Suppressor macrophage treated with lipopolysaccharide for 4 hours (primary cell): Measurements from ENCODE around the gene ADCYAP1R1.

ENCODE experiments used
- DNase-seq: peaks from one replicate; pipeline ENCODE4 v3.0.0-alpha.2; 2020

ADCYAP1R1 gene

GRCh38 chr7:31107106-31108090, 55.3 kb downstream of the ADCYAP1R1 start:
- no peak for DNase-seq

- DNase-seq: no peak
These were observed 56.1 kb downstream of the ADCYAP1R1 start for GRCh38 chr7:31108097-31108657.

DNA sequence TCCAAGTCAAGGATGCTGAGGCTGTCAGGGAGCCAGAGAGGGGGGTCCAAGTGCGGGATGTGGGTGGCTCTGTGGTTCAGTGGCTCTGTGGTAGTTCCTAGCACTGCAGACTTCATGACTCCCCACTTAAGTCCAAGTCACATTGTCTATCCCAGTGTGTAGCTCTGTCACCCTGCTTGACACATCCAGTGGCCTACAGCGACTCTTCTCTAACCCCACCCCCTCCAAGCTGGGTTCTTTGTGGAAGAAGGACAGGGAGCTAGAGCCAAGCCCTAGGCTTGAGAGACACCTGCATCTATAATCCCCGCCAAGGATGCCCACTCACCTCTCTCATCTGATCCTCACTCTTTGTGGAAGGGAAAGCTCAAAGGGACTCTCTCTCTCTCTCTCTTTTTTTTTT, 57.6 kb downstream of the ADCYAP1R1 start:
- DNase-seq: no peak

DNA sequence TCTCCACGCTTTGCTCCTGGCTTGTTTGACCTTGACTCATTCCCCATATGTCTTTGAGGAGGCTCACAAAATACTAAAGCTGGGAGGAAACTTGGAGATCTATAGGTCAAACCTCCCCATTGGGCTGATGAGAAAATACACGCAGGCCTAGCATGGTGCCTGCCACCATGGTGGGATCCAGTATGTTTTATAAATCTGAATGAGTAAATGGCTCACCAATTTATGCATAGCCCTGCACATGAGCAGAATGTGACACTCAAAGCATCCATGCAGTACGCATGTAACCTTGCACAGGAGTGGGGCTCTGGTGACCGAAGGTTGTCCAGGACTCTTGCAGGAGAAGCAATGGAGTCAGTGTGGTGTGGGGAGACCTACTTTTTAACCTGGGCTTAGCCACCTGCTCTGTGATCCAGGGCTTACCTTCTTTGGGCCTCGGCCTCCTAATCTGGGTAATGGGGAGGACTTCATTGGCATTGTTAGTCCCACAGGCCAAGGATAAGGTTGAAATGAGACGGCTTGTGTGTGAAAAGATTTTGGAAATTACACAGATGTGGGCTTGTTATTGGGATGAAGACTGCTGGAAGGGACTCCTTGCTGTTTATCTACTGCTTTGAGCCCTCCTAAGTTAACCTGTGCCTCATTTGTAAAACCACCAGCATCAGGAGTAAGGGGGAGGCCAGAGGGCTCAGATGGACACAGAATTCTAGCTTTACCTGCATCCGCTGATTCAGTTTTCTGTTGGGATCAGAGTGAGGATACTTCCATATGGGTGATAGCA, 58.4 kb downstream of the ADCYAP1R1 start:
- DNase-seq: no peak

DNA sequence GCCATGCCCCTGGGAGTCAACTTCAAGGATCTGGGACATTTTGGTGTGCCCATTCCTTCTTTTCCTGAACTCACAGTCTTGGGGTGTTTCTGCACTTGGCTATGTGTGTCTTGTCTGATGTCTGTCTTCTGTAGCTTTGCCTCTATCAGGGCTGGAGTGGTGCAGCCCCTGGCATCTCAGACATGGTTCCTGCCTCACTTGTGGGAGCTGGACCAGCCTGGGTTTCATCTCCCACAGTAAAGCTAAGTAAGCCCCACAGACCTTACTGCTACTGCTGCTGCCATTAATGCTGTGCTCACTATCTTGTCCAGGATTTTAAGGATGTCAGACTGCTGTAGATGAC, 59.0 kb downstream of the ADCYAP1R1 start:
- DNase-seq: no peak

DNA sequence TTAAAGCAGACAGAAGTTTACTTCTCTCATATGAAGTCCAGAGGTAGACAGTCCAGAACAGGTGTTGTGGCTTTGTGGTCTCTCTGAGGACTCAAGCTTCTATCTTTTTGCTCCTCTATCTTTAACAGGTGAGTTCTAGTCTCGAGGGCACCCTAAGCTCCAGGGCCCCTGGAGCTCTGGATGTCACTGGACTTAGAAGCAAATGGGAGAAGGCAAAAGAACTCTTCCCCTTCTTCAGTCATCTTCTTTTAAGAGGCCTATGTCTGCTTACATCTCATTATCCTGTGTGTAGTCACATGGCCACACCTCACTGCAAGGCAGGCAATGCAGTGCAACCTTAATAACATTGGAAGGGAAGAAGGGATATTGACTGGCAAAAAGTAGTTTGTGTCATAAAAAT, 61.6 kb downstream of the ADCYAP1R1 start:
- no peak for DNase-seq

DNA sequence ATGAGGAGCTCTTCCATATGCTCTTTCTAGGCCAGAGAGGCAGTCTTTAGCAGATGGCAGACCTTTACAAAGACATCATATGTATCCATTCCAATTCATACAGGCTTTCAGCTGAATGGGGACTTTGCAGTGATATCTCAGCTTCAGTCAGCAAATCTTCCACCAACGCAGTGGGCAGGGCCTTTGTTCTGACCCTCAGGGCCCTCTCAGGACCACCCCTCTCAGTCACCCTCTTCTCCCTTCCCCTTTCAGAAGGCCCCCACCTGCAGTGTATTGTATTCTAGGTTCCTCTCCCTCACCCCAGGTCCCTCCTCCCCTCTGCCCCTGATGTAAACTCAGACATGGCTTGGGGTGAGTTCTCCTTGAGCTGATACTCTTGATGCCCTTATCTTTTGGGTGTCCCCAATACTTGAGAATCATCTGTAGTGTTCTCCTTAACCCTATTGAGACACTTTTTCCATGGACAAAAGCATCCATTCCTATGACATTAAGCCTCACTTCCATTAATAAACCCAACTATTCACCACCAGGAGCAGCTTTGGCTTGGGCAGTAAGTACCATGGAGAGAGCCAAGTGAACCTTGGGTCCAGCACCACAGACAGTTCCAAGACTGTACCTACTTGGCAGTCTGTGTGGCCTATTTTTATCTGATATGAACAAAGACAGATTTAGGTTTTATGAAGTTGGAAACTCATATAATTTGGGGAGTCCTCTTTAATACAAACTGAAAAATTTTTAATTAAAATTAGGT, 62.7 kb downstream of the ADCYAP1R1 start:
- no peak for DNase-seq

GRCh38 chr7:31116615-31117014, 64.5 kb downstream of the ADCYAP1R1 start:
- DNase-seq: no peak

DNA sequence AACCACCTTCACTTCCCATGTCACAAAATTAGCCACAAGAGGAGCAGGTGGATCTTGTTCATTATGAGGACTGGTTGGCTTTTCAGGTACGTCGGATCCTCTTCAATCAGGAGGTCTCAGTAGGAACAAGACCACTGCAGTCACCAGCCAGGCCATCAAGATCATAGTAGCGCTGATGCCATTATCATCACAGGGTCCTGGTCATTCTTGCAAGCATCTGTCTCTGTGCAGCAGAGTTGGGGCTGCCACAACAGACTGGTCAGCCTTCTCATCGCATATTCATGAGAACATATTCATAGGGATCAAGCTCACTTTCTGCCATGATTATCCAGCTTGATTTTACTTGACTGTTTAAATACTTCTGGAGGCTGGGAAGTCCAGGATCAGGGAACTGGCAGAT, 67.1 kb downstream of the ADCYAP1R1 start:
- no peak for DNase-seq

DNA sequence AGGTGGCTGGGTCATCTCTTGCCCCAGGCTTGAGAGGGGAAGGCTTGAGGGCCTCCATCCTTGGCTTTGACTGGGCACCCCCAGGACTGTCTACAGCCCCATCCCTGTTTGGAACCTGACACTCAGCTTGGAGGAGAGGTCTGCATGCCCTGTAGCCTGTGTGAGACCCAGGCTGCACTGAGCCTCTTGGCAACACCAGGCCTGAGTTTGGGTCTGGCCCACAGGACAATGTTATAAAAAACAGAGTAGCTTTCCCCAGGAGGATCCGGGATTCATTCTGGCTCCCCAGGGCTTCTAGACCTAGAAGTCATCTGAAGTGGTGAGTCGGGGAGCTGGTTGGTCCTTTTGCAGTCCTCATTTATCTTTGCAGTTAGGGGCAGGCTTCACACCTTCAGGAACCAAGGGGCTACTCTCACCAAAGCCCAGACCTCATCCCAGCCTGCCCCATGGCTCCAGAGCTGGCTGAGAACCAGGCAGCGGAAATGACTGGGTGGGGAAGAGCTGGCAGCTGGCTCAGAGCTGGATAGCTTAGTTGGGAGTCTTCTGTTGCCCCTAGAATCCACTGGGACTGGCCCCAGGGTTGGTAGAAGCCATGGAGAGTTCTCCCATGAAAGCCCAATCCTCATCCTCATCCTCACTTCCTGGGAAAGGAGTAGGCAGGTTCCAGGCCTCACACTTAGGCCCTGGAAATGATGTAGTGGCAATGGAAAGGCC, 68.8 kb downstream of the ADCYAP1R1 start:
- DNase-seq: no peak

DNA sequence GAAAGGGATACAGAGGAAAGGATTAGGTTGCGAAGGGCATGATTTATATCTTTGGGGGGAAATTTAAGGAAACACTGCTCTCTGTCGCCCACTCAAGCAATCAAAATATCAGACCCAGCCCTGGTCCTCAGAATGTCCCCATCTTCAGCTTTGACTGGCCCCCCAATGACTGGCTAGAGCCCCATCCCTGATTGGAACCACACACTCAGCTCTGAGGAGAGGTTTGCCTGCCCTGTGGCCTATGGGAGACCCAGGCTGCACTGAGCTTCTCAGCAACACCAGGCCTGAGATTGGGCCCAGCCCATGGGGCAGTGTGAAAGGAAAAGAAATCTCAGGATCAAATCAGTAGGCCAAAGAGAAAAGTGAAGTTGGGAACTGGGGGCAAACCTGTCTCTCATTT, 69.5 kb downstream of the ADCYAP1R1 start:
- no peak for DNase-seq

- DNase-seq: peak; percentile 84
These were observed 70.5 kb downstream of the ADCYAP1R1 start for GRCh38 chr7:31122649-31123058.

GRCh38 chr7:31123321-31123720, 71.2 kb downstream of the ADCYAP1R1 start:
- DNase-seq: no peak

DNA sequence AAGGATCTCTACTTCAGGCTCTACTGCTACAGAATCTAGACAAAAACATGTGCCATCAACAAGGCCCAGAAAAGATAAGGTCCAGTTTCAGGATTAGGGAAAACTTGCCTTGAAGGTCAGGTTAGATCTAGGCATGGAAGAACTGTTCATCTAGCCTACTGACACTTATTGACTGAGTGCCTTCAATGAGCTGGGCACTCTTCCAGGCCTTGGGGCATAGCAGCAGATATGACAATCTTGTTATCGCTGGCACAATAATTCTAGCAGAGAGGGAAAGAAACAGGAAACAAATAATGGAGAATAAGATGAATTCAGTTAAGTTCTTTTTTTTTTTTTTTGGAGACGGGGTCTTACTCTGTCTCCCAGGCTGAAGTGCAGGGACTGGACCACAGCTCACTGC, 71.6 kb downstream of the ADCYAP1R1 start:
- no peak for DNase-seq

GRCh38 chr7:31125171-31125570, 73.1 kb downstream of the ADCYAP1R1 start:
- no peak for DNase-seq

DNA sequence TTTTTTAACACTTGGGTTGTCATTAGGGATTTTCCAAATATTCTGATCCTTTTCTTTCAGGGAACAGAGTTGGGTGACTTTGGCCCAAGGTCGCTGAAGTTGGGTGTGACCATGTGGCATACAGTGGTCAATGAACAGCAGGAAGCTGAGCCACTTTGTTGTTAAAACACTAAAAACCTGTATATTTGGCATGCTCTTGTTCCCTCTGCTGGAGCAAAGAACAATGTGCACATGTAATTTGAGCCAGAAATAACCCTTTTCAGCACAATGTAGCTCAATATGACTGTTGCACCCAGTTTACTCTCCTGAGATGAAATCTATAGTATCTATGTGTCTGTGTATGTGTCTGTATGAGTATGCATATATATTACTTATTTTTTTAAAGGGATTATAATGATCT, 74.9 kb downstream of the ADCYAP1R1 start:
- no peak for DNase-seq

DNA sequence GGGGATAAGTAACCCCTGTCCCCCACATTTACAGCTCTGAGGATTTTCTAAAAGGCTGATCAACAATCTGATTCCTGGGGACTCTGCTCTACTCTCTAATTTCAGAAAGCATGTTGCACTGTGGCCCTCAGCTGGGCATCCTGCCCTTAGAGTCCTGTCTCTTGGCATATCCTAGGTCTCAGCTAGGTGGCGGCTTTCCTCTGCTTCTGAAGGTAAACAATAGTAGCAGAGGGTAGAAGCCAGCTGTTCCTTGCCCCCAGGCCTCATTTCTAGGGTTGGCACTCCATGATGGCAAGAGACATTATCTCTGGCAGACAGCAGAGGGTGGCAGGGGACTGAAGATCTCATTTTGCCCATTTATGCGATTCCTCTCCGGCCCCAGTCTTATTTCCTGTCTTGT, 77.0 kb downstream of the ADCYAP1R1 start:
- no peak for DNase-seq

- DNase-seq: no peak
These were observed 81.4 kb downstream of the ADCYAP1R1 start for GRCh38 chr7:31133497-31133896.

DNA sequence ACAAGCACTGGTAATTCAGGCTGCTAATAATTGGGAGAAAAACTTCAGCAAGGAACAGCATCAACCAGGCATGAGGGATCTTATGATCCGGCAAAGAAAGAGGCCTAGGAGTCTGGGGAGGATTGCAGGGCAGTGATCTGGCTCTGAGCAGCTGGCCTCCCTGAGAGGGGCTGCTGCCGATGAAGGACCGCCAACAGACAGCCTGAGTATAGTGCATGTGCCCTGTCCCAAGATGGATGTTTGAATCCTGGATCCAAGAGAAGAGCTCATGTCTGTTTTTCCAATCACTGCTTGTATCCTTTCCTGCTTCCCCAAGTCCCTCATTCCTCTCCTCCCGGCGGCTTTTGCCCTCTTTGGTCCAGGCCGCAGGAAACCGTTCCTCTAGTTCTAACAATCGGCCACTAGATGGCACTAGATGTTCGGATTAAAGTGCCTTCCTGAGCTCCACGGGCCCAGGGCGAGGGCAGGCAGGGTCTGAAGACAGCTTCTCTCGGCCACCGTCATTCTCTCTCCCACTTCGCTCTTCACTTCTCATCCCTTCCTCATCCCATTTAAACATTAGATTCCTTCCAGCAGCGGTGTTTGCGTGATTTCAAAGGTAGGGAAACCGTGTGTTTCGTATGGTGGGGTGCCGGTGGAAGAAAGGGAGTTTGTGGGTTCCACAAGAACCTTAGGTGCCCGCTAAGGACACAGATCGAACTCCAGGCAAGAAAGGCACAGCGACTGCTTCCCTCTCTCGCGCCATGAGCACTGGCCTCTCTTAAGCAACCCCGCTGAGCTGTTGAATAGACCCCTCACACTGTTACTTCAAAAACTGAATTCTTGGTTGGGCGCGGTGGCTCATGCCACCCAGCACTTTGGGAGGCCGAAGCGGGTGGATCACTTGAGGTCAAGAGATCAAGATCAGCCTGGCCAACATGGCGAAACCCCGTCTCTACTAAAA, 82.4 kb downstream of the ADCYAP1R1 start:
- DNase-seq: peak; percentile 76

DNA sequence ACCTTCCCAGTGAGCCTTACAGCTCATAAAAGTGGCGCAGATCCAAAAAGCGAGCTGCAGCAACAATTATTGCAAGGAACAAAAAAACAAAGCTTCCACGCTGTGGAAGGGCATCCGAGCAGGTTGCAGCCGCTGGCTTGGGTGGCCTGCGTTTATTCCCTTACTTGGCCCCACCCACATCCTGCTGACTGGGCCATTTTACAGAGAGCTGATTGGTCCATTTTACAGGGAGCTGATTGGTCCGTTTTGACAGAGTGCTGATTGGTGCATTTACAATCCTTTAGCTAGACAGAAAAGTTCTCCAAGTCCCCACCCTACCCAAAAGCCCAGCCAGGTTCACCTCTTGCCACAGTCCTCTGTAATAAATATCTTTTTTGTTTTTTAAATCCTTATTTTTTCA, 85.1 kb downstream of the ADCYAP1R1 start:
- DNase-seq: no peak

DNA sequence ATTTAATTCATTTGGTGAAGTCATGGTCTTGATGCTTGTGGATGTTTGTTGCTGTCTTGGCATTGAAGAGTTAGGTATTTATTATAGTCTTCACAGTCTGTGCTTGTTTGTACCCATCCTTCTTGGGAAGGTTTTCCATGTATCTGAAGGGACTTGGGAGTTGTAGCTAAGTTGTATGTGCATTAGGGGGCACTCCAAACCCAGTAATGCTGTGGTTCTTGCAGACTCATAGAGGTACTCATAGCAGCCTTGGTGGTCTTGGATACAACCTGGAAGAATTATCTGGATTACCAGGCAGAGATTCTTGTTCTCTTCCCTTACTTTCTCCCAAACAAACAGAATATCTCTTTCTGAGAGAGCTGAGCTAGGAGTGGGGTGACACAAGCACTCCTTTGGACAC, 93.2 kb downstream of the ADCYAP1R1 start:
- DNase-seq: no peak
